ENCODE data around the gene BCAP31. TPM values are rescaled to one million over a fixed set of nuclear protein-coding genes. Genes with fewer than 3 reads are reported as not detected.

Gene BCAP31
- total and polyA plus RNA-seq, 2 of the 13 experiments (the other 11 are each of a cell fraction or from before 2014, with no cell fraction given) = 139 to 178 TPM

DNA sequence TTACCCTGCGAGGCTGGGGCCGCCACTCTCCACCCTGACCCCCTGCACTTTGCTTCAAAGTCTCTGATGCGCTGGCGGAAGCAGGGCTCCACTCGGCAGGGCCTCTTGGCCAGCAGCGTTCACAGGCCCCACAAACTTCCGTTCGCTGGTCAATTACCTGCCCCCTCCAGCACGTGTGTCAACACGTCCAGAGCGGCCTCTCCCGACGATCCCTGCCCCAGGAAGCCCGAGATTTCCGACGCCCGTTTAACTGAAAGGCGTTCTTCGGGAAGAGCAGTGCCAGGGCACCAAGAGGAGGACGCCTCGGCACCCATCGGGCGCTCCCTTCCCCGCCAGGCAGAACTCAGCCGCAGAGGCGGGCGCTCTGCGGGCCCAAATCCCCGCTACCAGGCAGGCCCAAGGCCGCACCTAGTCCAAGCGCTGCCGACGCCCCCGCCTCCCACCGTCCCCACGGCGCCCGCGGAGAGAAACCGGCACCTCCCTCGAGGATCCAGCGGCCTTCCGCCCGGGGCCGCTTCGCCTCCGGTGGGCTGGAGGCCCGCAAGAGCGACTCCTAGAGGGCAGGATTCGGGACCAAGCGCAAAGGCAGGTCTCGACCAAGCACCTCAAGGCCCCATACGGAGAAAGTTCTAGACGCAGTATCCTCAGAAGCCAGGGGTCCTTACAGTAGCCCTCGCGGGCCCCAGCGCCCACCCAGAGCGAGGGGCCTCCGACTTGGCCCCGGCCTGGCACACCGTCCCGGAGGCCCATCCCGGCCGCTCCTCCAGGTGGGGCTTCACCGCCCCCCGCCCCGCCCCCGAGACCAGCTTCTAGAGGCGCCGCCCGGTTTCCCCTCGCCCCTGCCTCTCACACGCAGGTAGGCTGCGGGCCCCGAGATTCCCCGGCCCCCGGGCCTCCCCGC is 586 bp downstream of the BCAP31 start (continued):
- TF ChIP-seq, protein P1, sequence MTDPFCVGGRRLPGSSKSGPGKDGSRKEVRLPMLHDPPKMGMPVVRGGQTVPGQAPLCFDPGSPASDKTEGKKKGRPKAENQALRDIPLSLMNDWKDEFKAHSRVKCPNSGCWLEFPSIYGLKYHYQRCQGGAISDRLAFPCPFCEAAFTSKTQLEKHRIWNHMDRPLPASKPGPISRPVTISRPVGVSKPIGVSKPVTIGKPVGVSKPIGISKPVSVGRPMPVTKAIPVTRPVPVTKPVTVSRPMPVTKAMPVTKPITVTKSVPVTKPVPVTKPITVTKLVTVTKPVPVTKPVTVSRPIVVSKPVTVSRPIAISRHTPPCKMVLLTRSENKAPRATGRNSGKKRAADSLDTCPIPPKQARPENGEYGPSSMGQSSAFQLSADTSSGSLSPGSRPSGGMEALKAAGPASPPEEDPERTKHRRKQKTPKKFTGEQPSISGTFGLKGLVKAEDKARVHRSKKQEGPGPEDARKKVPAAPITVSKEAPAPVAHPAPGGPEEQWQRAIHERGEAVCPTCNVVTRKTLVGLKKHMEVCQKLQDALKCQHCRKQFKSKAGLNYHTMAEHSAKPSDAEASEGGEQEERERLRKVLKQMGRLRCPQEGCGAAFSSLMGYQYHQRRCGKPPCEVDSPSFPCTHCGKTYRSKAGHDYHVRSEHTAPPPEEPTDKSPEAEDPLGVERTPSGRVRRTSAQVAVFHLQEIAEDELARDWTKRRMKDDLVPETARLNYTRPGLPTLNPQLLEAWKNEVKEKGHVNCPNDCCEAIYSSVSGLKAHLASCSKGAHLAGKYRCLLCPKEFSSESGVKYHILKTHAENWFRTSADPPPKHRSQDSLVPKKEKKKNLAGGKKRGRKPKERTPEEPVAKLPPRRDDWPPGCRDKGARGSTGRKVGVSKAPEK (CRISPR knock-in tag; IDR thresholded peaks at IDR 0.05; ENCODE audit: borderline replicate concordance) = no peak
- TF ChIP-seq ZNF367 (CRISPR knock-in tag; IDR thresholded peaks at IDR 0.05; ENCODE audit: borderline replicate concordance) = no peak
- TF ChIP-seq RNF2 (conservative IDR thresholded peaks at IDR 0.05; ENCODE audit: low read depth) = no peak; the same call in 1 of the 2 replicates
- TF ChIP-seq NFKB2 (CRISPR knock-in tag; IDR thresholded peaks at IDR 0.05; ENCODE audit: borderline replicate concordance) = peak; percentile 45; the same call in 1 of the 2 replicates
- peak; percentile 71; the same call in 1 of the 2 replicates for TF ChIP-seq ZSCAN31 (CRISPR knock-in tag; IDR thresholded peaks at IDR 0.05; ENCODE audit: low read depth)
- TF ChIP-seq MEIS2 (CRISPR knock-in tag; IDR thresholded peaks at IDR 0.05) = 0 out of 2 replicates have a peak, but pooled peaks have one; percentile 50
- TF ChIP-seq ZNF747 (CRISPR knock-in tag; IDR thresholded peaks at IDR 0.05; ENCODE audit: borderline replicate concordance) = 0 out of 2 replicates have a peak, but pooled peaks have one; percentile 48
- TF ChIP-seq, protein P2, sequence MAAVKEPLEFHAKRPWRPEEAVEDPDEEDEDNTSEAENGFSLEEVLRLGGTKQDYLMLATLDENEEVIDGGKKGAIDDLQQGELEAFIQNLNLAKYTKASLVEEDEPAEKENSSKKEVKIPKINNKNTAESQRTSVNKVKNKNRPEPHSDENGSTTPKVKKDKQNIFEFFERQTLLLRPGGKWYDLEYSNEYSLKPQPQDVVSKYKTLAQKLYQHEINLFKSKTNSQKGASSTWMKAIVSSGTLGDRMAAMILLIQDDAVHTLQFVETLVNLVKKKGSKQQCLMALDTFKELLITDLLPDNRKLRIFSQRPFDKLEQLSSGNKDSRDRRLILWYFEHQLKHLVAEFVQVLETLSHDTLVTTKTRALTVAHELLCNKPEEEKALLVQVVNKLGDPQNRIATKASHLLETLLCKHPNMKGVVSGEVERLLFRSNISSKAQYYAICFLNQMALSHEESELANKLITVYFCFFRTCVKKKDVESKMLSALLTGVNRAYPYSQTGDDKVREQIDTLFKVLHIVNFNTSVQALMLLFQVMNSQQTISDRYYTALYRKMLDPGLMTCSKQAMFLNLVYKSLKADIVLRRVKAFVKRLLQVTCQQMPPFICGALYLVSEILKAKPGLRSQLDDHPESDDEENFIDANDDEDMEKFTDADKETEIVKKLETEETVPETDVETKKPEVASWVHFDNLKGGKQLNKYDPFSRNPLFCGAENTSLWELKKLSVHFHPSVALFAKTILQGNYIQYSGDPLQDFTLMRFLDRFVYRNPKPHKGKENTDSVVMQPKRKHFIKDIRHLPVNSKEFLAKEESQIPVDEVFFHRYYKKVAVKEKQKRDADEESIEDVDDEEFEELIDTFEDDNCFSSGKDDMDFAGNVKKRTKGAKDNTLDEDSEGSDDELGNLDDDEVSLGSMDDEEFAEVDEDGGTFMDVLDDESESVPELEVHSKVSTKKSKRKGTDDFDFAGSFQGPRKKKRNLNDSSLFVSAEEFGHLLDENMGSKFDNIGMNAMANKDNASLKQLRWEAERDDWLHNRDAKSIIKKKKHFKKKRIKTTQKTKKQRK (IDR thresholded peaks at IDR 0.05; ENCODE audit: low read length) = no peak
- TF ChIP-seq SAP130 (CRISPR knock-in tag; IDR thresholded peaks at IDR 0.05; ENCODE audit: low read depth) = peak; percentile 88
- peak; percentile 56; the same call in 1 of the 2 replicates for TF ChIP-seq BORCS8-MEF2B (CRISPR knock-in tag; IDR thresholded peaks at IDR 0.05)
- no peak for TF ChIP-seq NFYC (CRISPR knock-in tag; IDR thresholded peaks at IDR 0.05)
- TF ChIP-seq, protein P3, sequence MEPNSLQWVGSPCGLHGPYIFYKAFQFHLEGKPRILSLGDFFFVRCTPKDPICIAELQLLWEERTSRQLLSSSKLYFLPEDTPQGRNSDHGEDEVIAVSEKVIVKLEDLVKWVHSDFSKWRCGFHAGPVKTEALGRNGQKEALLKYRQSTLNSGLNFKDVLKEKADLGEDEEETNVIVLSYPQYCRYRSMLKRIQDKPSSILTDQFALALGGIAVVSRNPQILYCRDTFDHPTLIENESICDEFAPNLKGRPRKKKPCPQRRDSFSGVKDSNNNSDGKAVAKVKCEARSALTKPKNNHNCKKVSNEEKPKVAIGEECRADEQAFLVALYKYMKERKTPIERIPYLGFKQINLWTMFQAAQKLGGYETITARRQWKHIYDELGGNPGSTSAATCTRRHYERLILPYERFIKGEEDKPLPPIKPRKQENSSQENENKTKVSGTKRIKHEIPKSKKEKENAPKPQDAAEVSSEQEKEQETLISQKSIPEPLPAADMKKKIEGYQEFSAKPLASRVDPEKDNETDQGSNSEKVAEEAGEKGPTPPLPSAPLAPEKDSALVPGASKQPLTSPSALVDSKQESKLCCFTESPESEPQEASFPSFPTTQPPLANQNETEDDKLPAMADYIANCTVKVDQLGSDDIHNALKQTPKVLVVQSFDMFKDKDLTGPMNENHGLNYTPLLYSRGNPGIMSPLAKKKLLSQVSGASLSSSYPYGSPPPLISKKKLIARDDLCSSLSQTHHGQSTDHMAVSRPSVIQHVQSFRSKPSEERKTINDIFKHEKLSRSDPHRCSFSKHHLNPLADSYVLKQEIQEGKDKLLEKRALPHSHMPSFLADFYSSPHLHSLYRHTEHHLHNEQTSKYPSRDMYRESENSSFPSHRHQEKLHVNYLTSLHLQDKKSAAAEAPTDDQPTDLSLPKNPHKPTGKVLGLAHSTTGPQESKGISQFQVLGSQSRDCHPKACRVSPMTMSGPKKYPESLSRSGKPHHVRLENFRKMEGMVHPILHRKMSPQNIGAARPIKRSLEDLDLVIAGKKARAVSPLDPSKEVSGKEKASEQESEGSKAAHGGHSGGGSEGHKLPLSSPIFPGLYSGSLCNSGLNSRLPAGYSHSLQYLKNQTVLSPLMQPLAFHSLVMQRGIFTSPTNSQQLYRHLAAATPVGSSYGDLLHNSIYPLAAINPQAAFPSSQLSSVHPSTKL (CRISPR knock-in tag; IDR thresholded peaks at IDR 0.05) = 0 out of 2 replicates have a peak, but pooled peaks have one; percentile 10
- no peak for TF ChIP-seq ZNF780A (CRISPR knock-in tag; IDR thresholded peaks at IDR 0.05)
- peak; percentile 50; the same call in 1 of the 2 replicates for TF ChIP-seq TARDBP (CRISPR knock-in tag; IDR thresholded peaks at IDR 0.05)

Measured in HepG2 (cell line).